Mesenchymal stem cell (in vitro differentiated cells and primary cell): ENCODE results near the gene KIRREL3.

Experiments used
- DNase-seq: peaks from one replicate; pipeline ENCODE4 v3.0.0-alpha.2; 2013
- H2AFZ ChIP-seq: one replicate; pipeline ENCODE4 v1.6.1; 2013; ENCODE audit warnings: low read depth, mild to moderate bottlenecking, control low read depth, inconsistent platforms, low read length, moderate library complexity
- H2AK5ac ChIP-seq: 2 replicates; pipeline ENCODE4 v1.6.1; 2013; ENCODE audit warnings: low read length, moderate library complexity, mild to moderate bottlenecking, inconsistent platforms; ENCODE audit not compliant: severe bottlenecking
- H2BK120ac ChIP-seq: one replicate; pipeline ENCODE4 v1.6.1; 2013; ENCODE audit warnings: low read depth, mild to moderate bottlenecking, inconsistent platforms, low read length, moderate library complexity
- H2BK12ac ChIP-seq, 2 experiments: one replicate each; pipeline ENCODE4 v1.6.1; 2013; ENCODE audit warnings: inconsistent platforms in 2 of 2, low read length in 2 of 2, mild to moderate bottlenecking in 2 of 2, moderate library complexity in 2 of 2, control low read depth in 1 of 2
- H2BK15ac ChIP-seq: one replicate; pipeline ENCODE4 v1.6.1; 2013; ENCODE audit warnings: mild to moderate bottlenecking, low read depth, inconsistent platforms; ENCODE audit not compliant: poor library complexity, severe bottlenecking
- H2BK5ac ChIP-seq: 2 replicates; pipeline ENCODE4 v1.6.1; 2013; ENCODE audit warnings: low read depth, mild to moderate bottlenecking, low read length, control low read depth, inconsistent platforms; ENCODE audit not compliant: poor library complexity, severe bottlenecking
- H3K14ac ChIP-seq, 2 experiments: one replicate each; pipeline ENCODE4 v1.6.1; 2013; ENCODE audit warnings: inconsistent platforms in 2 of 2, low read length in 2 of 2, control low read depth in 1 of 2, mild to moderate bottlenecking in 1 of 2, moderate library complexity in 1 of 2
- H3K18ac ChIP-seq, 2 experiments: one replicate each; pipeline ENCODE4 v1.6.1; 2013; ENCODE audit warnings: inconsistent platforms in 2 of 2, low read length in 2 of 2, control low read depth in 1 of 2, low read depth in 1 of 2, mild to moderate bottlenecking in 1 of 2
- H3K23ac ChIP-seq, 2 experiments: one replicate each; pipeline ENCODE4 v1.6.1; 2013; ENCODE audit warnings: inconsistent platforms in 2 of 2, low read length in 2 of 2, mild to moderate bottlenecking in 2 of 2, moderate library complexity in 2 of 2, control low read depth in 1 of 2
- H3K27ac ChIP-seq: 2 replicates; pipeline ENCODE4 v1.5.1; 2013; ENCODE audit warnings: mild to moderate bottlenecking, moderate library complexity, low read length, control low read depth, inconsistent platforms; ENCODE audit not compliant: poor library complexity, severe bottlenecking
- H3K27me3 ChIP-seq, 2 experiments: 2 replicates each; pipeline versions ENCODE4 v1.6.1 to v1.7.0; 2013; ENCODE audit warnings: low read length in 2 of 2, mild to moderate bottlenecking in 2 of 2, moderate library complexity in 2 of 2, control low read depth in 1 of 2, inconsistent platforms in 1 of 2; ENCODE audit not compliant: control insufficient read depth in 1 of 2, insufficient read depth in 1 of 2
- H3K36me3 ChIP-seq, 2 experiments: 2 replicates each; pipeline versions ENCODE4 v1.6.1 to v1.7.0; 2013; ENCODE audit warnings: low read length in 2 of 2, control low read depth in 1 of 2, inconsistent platforms in 1 of 2, low read depth in 1 of 2, mild to moderate bottlenecking in 1 of 2; ENCODE audit not compliant: insufficient read depth in 2 of 2, control insufficient read depth in 1 of 2
- H3K4ac ChIP-seq, 2 experiments: one replicate each; pipeline ENCODE4 v1.6.1; 2013; ENCODE audit warnings: inconsistent platforms in 2 of 2, low read length in 2 of 2, mild to moderate bottlenecking in 2 of 2, moderate library complexity in 2 of 2, control low read depth in 1 of 2, low read depth in 1 of 2
- H3K4me1 ChIP-seq: 2 replicates; pipeline ENCODE4 v1.6.1; 2013; ENCODE audit warnings: low read depth, low read length, control low read depth; ENCODE audit not compliant: control insufficient read depth, insufficient read depth
- H3K4me2 ChIP-seq: 2 replicates; pipeline ENCODE4 v1.6.1; 2013; ENCODE audit warnings: low read length, mild to moderate bottlenecking, inconsistent platforms; ENCODE audit not compliant: poor library complexity, severe bottlenecking
- H3K4me3 ChIP-seq, 2 experiments: 2 replicates each; pipeline versions ENCODE4 v1.5.1 to v1.7.0; 2013; ENCODE audit warnings: low read length in 2 of 2, mild to moderate bottlenecking in 2 of 2, control low read depth in 1 of 2, low read depth in 1 of 2; ENCODE audit not compliant: insufficient read depth in 1 of 2
- H3K79me1 ChIP-seq: replicated peaks from 2 replicates; pipeline ENCODE4 v1.6.1; 2013; ENCODE audit warnings: mild to moderate bottlenecking, control low read depth, low read length, inconsistent platforms; ENCODE audit not compliant: poor library complexity, severe bottlenecking
- H3K9ac ChIP-seq: 2 replicates; pipeline ENCODE4 v1.7.0; 2013; ENCODE audit warnings: mild to moderate bottlenecking, low read length, moderate library complexity
- H3K9me3 ChIP-seq: 2 replicates; pipeline ENCODE4 v1.7.0; 2013; ENCODE audit warnings: mild to moderate bottlenecking, low read length; ENCODE audit not compliant: control insufficient read depth
- H4K8ac ChIP-seq: one replicate; pipeline ENCODE4 v1.6.1; 2013; ENCODE audit warnings: inconsistent platforms, mild to moderate bottlenecking, low read length, moderate library complexity
- H4K91ac ChIP-seq: one replicate; pipeline ENCODE4 v1.6.1; 2013; ENCODE audit warnings: mild to moderate bottlenecking, low read length, inconsistent platforms
- WGBS: methylation state at CpG from one replicate; pipeline ENCODE4 v1.1.7; 2013; ENCODE audit warnings: mixed read lengths; 5-methylcytosine and 5-hydroxymethylcytosine counted together

The KIRREL3 gene

DNA sequence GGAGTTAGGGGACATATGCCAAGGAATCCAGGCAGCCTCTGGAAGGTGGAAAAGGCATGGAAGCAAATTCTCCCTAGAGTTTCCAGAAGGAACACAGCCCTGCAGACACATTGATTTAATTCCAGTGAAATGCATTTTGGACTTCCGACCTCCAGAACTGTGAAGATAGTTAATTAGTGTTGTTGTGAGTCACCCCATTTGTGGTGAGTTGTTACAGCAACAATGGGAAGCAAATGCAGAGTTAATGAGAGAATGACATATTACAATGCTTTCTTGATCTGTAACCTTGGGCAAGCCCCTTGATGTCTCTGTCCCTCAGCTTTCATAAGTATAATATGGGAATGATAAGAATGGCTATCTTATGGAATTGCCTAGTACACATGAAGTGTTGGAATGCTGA is 178.7 kb downstream of the KIRREL3 start:
- H2AFZ ChIP-seq = no peak overlapping the region
- no peak overlapping the region for H3K14ac ChIP-seq
- no peak overlapping the region for H3K4me3 ChIP-seq
- no peaks in the 10 kb centered on the region for H3K27me3 ChIP-seq
- H3K18ac ChIP-seq = no peak overlapping the region
- H3K4ac ChIP-seq = no peak overlapping the region
- H3K36me3 ChIP-seq = no peaks in the 10 kb centered on the region
- no peak overlapping the region for H2BK120ac ChIP-seq
- DNase-seq = no peak
- H3K4me1 ChIP-seq = peaks cover 7% of the 10 kb centered on the region
- no peak overlapping the region for H3K23ac ChIP-seq
- H3K4me2 ChIP-seq = no peak overlapping the region
- H3K79me1 ChIP-seq = no peaks in the 10 kb centered on the region
- H3K27ac ChIP-seq = no peak overlapping the region
- 86% methylated on average over 1 of the region's 1 CpG for WGBS
- no peak overlapping the region for H2BK12ac ChIP-seq
- no peak overlapping the region for H2AK5ac ChIP-seq
- no peak overlapping the region for H4K8ac ChIP-seq
- no peak overlapping the region for H2BK15ac ChIP-seq
- no peak overlapping the region for H3K9ac ChIP-seq
- no peak overlapping the region for H4K91ac ChIP-seq
- no peak overlapping the region for H2BK5ac ChIP-seq
- H3K9me3 ChIP-seq = no peaks in the 10 kb centered on the region

DNA sequence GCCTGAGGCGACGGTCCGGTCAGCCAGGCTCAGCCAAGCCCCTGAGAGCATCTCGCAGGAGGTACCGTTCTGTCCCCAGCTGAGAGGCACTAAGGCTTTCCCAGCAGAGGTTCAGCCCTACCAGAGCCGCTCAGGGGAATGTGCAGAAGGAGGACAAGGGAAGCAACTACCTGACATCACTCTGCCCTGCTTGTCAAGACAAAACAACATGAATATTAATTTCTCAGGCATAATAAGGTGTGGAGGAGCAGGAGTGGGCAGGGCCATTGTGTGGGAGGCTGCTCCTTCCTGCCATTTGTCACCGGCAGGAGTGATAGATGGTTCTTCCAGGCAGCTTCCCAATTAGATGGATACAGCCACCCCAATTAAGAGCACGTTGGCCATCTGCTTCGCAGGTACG is 181.4 kb downstream of the KIRREL3 start:
- 92% methylated on average over 9 of the region's 10 CpGs for WGBS

DNA sequence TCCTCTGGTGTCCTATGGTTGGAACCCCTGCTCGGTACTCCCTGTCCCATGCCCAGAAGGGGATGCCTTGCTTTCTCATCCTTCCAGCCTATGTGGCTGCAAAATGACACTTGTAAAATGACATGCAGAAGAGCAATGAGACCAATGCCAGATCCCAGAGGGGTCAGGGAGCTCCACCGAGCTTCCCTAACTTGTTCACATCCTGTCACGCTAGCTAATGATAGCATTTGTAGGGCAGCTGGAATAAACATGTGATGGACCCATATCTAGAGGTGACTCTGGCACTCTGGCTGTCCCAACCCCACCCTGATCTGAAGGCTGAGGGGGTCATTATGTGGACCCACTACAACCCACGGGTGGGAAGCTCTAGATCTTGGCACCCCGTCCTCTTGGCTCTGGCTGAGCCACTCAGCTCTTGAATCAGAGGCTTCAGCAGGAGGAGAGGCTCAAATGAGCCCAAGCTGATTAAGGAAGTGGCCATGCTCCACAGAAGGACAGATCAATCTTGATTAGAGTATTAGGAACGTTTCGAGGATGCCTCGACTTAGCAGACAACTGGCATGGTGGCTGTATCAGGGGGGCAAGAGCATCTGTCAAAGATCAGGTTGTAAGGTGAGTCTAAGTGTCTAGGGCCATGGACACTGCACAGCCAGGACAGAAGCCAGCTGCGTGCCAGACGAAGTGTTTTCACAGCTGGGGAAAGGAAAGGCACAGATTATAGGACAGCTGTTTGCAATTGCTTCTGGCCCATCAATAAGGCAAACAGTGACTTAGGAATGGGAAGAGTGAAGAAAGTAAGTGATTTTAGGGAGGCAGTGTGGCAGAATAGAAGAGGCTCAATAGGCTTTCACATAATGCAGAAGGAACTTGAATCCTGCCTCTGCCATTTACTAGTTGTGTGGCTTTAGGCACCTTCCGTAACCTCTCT is 182.8 kb downstream of the KIRREL3 start:
- no peak overlapping the region for H3K9ac ChIP-seq
- no peak overlapping the region for H2BK15ac ChIP-seq
- H3K18ac ChIP-seq = no peak overlapping the region
- no peak overlapping the region for H3K4me2 ChIP-seq
- H3K14ac ChIP-seq = no peak overlapping the region
- no peak overlapping the region for H2BK12ac ChIP-seq
- no peak overlapping the region for H2BK120ac ChIP-seq
- H3K4ac ChIP-seq = no peak overlapping the region
- H3K27ac ChIP-seq = no peak overlapping the region
- no peaks in the 10 kb centered on the region for H3K79me1 ChIP-seq
- no peak overlapping the region for H3K4me3 ChIP-seq
- H4K8ac ChIP-seq = no peak overlapping the region
- H2AK5ac ChIP-seq = peak overlapping the region; percentile 91
- no peaks in the 10 kb centered on the region for H3K36me3 ChIP-seq
- no peak overlapping the region for H4K91ac ChIP-seq
- no peak overlapping the region for H3K23ac ChIP-seq
- H2AFZ ChIP-seq = no peak overlapping the region
- H3K4me1 ChIP-seq = peaks cover 7% of the 10 kb centered on the region
- no peaks in the 10 kb centered on the region for H3K9me3 ChIP-seq
- H2BK5ac ChIP-seq = no peak overlapping the region
- no peaks in the 10 kb centered on the region for H3K27me3 ChIP-seq
- no peak for DNase-seq
- 75% methylated on average over 10 of the region's 11 CpGs for WGBS

More for the DNA sequence above, 181.4 kb downstream of the KIRREL3 start:
- Histone ChIP-seq H3K36me3 (no peaks in the 10 kb centered on the region), H3K4me1 (peaks cover 7% of the 10 kb centered on the region), H3K27me3 (no peaks in the 10 kb centered on the region), H2BK12ac (no peak overlapping the region), H3K23ac (no peak overlapping the region), H3K18ac (no peak overlapping the region), H2BK15ac (no peak overlapping the region), H2AFZ (no peak overlapping the region), H3K14ac (no peak overlapping the region), H4K8ac (no peak overlapping the region), H3K4ac (no peak overlapping the region), H3K9me3 (no peaks in the 10 kb centered on the region), H3K27ac (no peak overlapping the region), H3K9ac (no peak overlapping the region), H3K4me3 (no peak overlapping the region), H4K91ac (no peak overlapping the region), H3K4me2 (no peak overlapping the region), H2BK5ac (no peak overlapping the region), H2BK120ac (no peak overlapping the region), H2AK5ac (no peak overlapping the region), H3K79me1 (no peaks in the 10 kb centered on the region)
- no peak for DNase-seq

DNA sequence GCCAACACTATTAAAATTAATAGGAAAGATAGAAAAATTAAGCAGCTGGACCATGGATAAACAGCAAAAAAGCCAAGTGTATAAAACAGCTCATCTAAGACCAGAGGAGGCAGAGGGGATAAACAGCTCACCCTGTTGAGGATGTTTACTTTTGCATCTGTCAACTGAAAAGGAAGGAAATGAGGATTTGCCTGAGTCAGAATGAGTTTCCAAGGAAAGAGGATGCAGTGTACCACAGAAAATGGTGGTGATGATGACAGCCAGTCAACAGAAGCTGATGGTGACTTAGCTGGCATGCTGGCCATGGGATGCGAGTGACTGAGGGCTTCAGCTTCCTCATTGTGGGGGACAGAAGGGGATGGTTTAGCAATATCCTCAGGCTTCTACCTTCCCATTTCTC is 183.5 kb downstream of the KIRREL3 start:
- no peak overlapping the region for H2AFZ ChIP-seq
- H3K4ac ChIP-seq = no peak overlapping the region
- no peak overlapping the region for H2BK12ac ChIP-seq
- H2AK5ac ChIP-seq = peak overlapping the region; percentile 91
- H3K79me1 ChIP-seq = no peaks in the 10 kb centered on the region
- no peak overlapping the region for H4K8ac ChIP-seq
- H3K4me3 ChIP-seq = no peak overlapping the region
- peak; percentile 24 for DNase-seq
- no peak overlapping the region for H2BK5ac ChIP-seq
- no peak overlapping the region for H3K4me2 ChIP-seq
- H2BK120ac ChIP-seq = no peak overlapping the region
- H3K9ac ChIP-seq = no peak overlapping the region
- H3K4me1 ChIP-seq = peaks cover 7% of the 10 kb centered on the region
- H2BK15ac ChIP-seq = no peak overlapping the region
- no peaks in the 10 kb centered on the region for H3K9me3 ChIP-seq
- 80% methylated on average over 1 of the region's 1 CpG for WGBS
- H3K14ac ChIP-seq = no peak overlapping the region
- H3K27ac ChIP-seq = peak overlapping the region; percentile 44
- no peak overlapping the region for H3K23ac ChIP-seq
- no peak overlapping the region for H3K18ac ChIP-seq
- H3K36me3 ChIP-seq = no peaks in the 10 kb centered on the region
- H3K27me3 ChIP-seq = no peaks in the 10 kb centered on the region
- H4K91ac ChIP-seq = no peak overlapping the region
